Calu3 (cell line): Measurements from ENCODE around the gene DAB1. TPM values are rescaled to one million over a fixed set of nuclear protein-coding genes. Genes with fewer than 3 reads are reported as not detected.

Experiments
- BruUV-seq: library from RNA; stranded (reverse); fragments of 400-500 nt; replicated peaks from 2 replicates; lab custom pipeline; 2021; lab: Mats Ljungman, UMichigan
- CTCF ChIA-PET: fragments of 300-600 bp; sonication (Branson Sonifier 250); formaldehyde crosslinking; loops from one replicate; lab custom pipeline; 2022; ENCODE audit warnings: antibody characterized with exemption; lab: Charles Lee
- DNase-seq: peaks from one replicate; pipeline ENCODE4 v3.0.0; 2022
- H3K27ac Mint-ChIP-seq: one replicate; pipeline ENCODE4 v1.8.0; 2022; ENCODE audit warnings: mixed read lengths; ENCODE audit not compliant: unreplicated experiment
- H3K27me3 Mint-ChIP-seq: one replicate; pipeline ENCODE4 v1.8.0; 2022; ENCODE audit warnings: mixed read lengths; ENCODE audit not compliant: unreplicated experiment
- H3K36me3 Mint-ChIP-seq: one replicate; pipeline ENCODE4 v1.8.0; 2022; ENCODE audit warnings: mild to moderate bottlenecking, moderate library complexity, mixed read lengths; ENCODE audit not compliant: insufficient read depth, unreplicated experiment
- H3K4me1 Mint-ChIP-seq: one replicate; pipeline ENCODE4 v1.8.0; 2022; ENCODE audit warnings: mild to moderate bottlenecking, low read depth, mixed read lengths; ENCODE audit not compliant: unreplicated experiment
- H3K4me3 Mint-ChIP-seq: one replicate; pipeline ENCODE4 v1.8.0; 2022; ENCODE audit warnings: mild to moderate bottlenecking, low read depth, moderate library complexity, mixed read lengths; ENCODE audit not compliant: unreplicated experiment
- H3K9me3 Mint-ChIP-seq: one replicate; pipeline ENCODE4 v1.8.0; 2022; ENCODE audit warnings: low read depth, mixed read lengths; ENCODE audit not compliant: unreplicated experiment
- CTCF ChIP-seq: fragments of 200-600 bp; IDR thresholded peaks from one replicate; pipeline ENCODE4 v1.8.0; 2022; ENCODE audit warnings: antibody characterized with exemption; ENCODE audit not compliant: unreplicated experiment
- intact Hi-C: fragments of 100-400 bp; cut with micrococcal nuclease; formaldehyde crosslinking; loops from one replicate; pipeline ENCODE4 v1.10.0; 2022; ENCODE audit not compliant: unreplicated experiment
- total RNA-seq: library from RNA; stranded (reverse); gene quantifications from 2 replicates; pipeline ENCODE4 v1.2.3, GENCODE V29; 2022

Gene DAB1
- total RNA-seq, 1 experiment from 2014 or later = not detected

GRCh38 chr1:57210881-57211280 lies 213.0 kb downstream of the DAB1 start:
- Mint-ChIP-seq H3K9me3 (peaks cover 2% of the 10 kb centered on the region), H3K27ac (no peak overlapping the region)

GRCh38 chr1:57209495-57209894 lies 214.4 kb downstream of the DAB1 start:
- Mint-ChIP-seq H3K27me3 (no peaks in the 10 kb centered on the region), H3K27ac (no peak overlapping the region), H3K4me3 (no peak overlapping the region), H3K9me3 (peaks cover 2% of the 10 kb centered on the region), H3K36me3 (no peaks in the 10 kb centered on the region), H3K4me1 (no peaks in the 10 kb centered on the region)
- no TSS peak for BruUV-seq
- intact Hi-C loops = loop anchor here (10.0 kb wide), 1 partner anchor 55 kb away; no protein-coding TSS in a partner anchor
- no peak for DNase-seq
- CTCF ChIA-PET = no interaction called here
- no peak for TF ChIP-seq CTCF

More at GRCh38 chr1:57210881-57211280, 213.0 kb downstream of the DAB1 start:
- TF ChIP-seq CTCF = no peak
- CTCF ChIA-PET = no interaction called here
- Mint-ChIP-seq H3K27me3 (no peaks in the 10 kb centered on the region), H3K4me3 (no peak overlapping the region), H3K36me3 (no peaks in the 10 kb centered on the region), H3K4me1 (no peaks in the 10 kb centered on the region)
- intact Hi-C loops = no loop called here
- no peak for DNase-seq
- no TSS peak for BruUV-seq

- H3K4me1 Mint-ChIP-seq = no peaks in the 10 kb centered on the region
- DNase-seq = no peak
- CTCF ChIA-PET = no interaction called here
- H3K4me3 Mint-ChIP-seq = no peak overlapping the region
- no TSS peak for BruUV-seq
- no peaks in the 10 kb centered on the region for H3K27me3 Mint-ChIP-seq
- H3K27ac Mint-ChIP-seq = no peak overlapping the region
- no peaks in the 10 kb centered on the region for H3K36me3 Mint-ChIP-seq
- peaks cover 2% of the 10 kb centered on the region for H3K9me3 Mint-ChIP-seq
- TF ChIP-seq CTCF = no peak
- intact Hi-C loops = loop anchor here (10.0 kb wide), 1 partner anchor 56 kb away; no protein-coding TSS in a partner anchor
These were observed 215.0 kb downstream of the DAB1 start for GRCh38 chr1:57208741-57209302.

GRCh38 chr1:57206038-57206437 lies 217.8 kb downstream of the DAB1 start:
- H3K27ac Mint-ChIP-seq = no peak overlapping the region
- BruUV-seq = no TSS peak

More at GRCh38 chr1:57206038-57206437, 217.8 kb downstream of the DAB1 start:
- CTCF ChIA-PET = no interaction called here
- intact Hi-C loops = loop anchor here (10.0 kb wide), 1 partner anchor 59 kb away; no protein-coding TSS in a partner anchor
- Mint-ChIP-seq H3K4me3 (no peak overlapping the region), H3K27me3 (no peaks in the 10 kb centered on the region), H3K36me3 (no peaks in the 10 kb centered on the region), H3K9me3 (peaks cover 2% of the 10 kb centered on the region), H3K4me1 (no peaks in the 10 kb centered on the region)
- no peak for TF ChIP-seq CTCF
- no peak for DNase-seq
